CD1c-positive myeloid dendritic cell (primary cell): ENCODE measurements around the gene PRDM10.

Experiments used
- DNase-seq: peaks from one replicate; pipeline ENCODE4 v3.0.0-alpha.2; 2016; ENCODE audit errors: extremely low spot score

The PRDM10 gene

DNA sequence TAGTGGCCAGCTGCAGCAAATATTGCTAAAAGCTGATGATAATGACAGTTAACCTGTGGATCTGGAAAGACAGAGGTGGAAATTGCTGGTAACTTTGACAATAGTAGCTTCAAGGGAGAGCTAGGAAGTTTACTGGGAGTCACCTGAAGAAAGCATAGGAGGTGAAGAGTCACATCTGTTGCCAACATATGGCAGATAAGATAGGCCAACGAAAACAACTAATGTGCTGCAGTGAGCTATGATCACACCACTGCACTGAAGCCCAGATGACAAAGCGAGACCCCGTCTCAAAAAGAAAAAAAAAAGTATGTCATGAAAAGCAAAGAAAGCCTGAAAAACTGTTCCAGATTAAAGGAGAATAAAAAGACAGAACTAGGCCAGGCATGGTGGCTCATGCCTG, 4.3 kb upstream of the PRDM10 start:
- DNase-seq = no peak

DNA sequence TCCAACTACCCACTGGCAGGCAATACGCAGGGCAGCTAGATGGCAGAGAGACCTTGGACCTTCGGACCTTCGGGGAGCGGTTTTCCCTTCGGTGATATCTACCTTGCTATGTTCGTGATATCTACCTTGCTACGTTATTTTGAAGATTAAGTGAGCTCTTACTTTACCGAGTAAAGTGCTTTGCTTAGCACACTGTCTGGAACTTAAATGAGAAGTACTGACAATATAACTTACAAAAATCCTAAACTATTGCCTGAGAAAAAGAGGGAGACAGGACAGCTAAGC, 1.0 kb upstream of the PRDM10 start:
- no peak for DNase-seq

DNA sequence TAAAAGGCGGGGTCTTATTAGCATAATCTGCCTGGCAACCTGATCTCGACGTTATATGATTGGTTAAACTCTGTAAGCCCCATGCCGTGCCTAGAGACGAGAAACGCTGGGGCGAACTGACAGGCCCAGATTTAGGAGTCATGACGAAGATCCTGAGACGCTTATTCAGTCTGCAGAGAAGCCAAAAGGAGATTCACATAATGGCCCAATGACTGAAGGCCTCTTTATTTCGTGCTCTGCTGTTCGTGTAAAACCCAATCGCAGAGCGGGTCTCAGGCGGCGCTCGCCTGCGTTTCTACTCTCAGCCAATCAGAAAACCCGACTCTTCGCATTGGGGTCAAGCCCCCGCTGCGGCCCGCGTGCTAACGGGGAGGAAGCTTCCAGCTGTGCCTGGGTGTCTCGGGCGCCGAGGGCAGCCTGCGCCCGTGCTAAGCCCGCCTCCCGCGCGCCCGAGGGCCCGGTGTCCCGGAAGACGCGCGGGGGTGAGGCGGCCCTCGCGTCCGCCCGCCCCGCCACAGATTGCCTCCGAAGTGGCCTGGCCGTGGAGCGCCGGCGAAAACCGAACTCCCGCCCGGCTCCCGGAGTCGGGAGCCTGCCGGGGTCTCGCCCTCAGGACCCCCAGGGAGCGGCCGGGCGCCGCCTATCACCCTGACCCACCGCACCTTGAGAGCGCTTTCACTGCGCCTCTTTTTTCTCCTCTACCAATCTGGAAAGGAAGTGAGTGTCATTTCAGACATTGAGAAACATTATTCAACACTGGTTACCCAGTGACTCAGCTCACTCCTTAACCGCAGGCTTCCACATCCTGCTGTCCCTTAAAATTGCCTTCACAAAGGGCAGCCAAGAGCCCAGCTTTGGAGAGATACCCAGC, 446 bp upstream of the PRDM10 start:
- peak; percentile 98 for DNase-seq

DNA sequence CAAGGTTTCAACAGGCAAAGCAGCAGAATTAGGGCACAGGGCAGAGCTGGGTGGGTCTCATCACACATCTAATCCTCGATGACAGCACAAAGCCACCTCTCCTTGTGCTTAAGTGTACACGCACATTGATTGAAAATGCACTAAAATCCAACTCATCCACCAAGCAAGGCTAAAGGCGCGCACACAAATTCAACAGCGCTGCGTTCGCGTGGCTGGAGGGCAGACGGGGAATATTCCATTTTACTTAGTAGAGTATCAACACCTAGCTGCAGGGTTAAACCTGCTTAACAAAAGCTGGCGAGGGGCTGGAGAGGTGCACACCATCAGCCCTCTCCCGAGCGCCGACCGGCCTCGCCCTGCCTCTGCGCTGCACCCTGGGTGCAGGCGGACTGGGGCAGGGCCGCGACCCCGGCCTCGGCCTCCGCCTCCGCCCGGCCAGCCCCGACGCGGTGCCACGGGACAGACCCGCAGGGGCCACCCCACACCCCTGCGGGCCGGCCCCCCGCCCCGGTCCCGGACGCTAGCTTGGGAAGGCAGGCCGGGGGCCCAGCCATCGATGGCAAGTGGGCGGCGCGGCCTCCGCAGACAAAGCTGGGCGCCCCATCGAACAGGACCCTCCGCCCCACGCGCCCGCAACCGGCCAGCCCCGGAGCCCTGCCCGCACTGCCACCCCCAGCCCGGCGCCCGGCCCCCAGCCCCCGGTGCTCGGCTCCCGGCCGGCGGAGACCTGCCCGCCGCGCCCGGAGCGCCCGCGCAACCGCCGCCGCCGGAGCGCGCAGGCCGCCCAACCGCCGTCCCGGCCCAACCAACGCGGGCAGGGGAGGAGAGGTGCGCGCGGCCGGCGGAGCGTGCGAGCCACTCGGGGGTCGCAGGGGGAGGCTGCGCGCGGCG, 929 bp downstream of the PRDM10 start:
- DNase-seq = peak; percentile 39

DNA sequence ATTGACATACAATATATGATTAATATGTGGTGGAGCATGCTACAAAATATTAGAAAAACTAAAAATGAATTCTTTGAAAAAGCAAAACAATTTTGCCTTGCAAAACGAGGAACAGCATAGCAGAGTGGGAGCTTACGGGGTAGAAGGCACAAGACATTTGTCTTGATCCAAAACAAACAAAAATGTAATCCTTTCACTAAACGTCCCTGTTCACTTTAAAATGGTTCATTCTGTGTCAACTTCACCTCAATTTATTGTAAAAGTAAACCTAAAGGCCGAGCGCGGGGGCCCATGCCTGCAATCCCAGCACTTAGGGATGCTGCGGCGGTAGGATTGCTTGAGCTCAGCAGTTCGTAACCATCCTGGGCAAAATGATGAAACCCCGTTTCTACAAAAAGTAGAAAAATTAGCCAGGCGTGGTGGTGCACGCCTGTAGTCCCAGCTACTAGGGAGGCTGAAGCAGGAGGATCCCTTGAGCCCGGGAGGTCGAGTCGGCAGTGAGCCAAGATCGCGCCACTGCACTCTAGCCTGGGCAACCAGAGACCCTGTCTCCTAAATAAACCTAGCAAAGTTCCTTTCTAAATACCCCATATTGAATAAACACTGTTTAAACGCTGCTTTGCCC, 2.0 kb downstream of the PRDM10 start:
- DNase-seq = no peak

DNA sequence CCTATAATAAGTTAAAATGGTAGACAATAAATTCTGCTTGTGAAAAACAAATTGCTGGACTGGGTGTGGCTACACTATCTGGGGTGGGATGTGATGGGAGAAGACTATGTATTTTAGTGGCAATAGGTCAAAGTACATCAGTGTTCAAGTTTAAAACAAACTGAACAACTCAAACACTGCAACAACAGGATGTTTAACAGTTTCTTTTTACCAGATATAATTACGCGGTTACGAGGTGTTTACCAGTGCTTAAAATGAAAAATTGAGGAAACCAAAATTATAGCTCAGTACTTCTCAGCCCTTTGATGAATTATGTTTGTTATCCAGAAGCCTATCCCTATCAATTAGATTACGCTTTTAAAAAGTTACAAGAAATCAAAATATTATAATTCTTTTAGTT, 3.2 kb downstream of the PRDM10 start:
- DNase-seq = no peak

DNA sequence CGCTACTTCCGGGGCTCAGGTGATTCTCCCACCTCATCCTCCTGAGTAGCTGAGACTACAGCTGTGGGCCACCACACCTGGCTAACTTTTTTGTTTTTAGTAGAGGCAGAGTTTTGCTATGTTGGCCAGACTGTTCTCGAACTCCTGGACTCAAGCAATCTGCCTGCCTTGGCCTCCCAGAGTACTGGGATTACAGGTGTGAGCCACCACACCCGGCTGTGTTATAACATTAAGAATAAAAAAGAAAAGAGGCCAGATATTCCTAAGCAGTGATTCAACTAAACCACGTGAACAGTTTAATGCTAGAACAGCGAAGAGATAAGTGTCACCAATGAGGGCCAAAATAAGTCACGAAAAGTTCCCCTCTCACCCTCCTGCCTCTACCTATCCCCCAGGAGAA, 3.7 kb downstream of the PRDM10 start:
- no peak for DNase-seq

DNA sequence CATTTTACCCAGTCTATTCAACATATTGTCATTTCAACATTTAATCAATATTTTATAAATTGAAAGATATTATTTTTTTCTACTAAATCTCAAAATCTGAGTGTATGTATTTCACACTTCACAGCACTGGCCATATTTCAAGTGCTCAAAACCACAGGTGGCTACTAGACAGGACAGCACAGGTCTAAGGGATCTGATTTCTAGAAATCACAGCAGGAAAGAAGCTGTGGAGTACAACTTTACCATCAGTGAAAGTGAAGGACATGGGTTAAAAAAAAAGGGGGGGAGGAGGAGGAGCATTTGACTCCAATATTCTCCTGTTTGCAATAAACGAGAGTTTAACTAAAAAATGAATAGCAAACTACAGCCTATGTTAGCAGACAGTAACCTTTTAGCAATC, 4.5 kb downstream of the PRDM10 start:
- DNase-seq = no peak

DNA sequence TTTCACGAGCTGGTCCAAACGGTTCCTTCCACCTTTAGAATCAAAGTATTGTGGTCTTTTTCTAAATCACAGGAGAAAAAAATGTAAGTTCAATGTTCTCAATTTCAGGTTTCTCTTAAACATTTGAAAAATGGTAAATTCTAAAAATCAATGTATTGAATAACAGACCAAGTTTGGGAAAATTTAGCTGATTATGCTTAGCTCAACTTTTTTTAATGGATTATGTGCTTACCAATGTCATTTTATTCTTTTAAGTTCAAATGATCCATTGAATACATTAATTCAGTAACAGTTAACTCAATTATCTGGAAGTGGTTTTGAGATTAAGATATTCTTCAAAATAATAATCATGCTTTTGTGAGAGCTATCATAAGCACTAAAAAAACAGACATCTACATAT, 5.1 kb downstream of the PRDM10 start:
- no peak for DNase-seq

DNA sequence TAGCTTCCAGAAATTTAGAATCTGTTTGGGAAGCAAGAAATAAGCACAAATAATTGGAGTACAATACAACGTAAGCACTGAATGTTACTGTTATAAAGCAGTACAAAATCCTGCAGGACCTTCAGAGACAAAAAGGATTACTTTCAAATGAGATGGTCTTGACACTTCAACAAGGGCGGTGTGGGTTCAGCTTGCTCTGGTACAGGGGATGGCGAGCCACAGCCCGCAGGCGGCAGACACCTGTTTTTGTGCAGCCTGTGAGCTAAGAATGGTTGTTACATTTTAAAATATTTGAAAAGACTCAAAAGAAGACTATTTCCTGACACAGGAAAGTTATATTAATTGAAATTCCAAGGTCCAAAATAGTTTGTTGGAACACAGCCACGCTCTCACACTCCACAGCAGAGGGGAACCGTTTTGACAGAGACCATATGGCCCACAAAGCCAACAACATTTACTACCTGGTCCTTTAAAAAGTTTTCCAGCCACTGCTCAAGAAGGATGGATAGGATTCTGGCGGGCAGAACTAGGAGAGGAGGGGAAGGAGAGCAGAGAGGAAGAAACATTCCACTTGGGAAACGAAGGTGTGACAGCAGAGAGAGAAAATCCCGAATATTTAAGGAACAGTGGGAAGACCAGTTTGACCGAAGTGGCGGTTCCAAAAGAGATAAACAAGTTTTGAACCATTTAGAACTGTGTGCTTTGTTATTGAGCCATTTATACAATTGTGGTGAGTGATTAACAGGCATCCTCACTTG, 6.3 kb downstream of the PRDM10 start:
- no peak for DNase-seq

DNA sequence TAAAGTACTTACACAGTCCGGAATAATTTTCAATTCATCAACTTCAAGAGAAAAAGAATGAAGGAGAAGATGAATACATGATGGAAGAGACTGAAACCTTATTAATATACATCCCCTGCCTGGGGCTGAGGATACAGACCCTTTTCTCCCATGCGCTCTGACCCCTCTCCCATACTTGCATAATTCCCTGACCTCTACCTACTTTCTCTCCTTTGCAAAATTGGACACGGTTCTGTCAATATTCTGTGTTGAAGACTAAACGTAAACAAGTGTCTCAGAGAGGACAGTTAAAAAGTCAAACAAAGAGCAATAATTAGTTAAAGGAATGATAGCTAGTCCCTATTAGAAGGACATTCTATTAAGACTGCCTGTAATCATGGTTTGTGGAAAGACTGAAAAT, 7.5 kb downstream of the PRDM10 start:
- no peak for DNase-seq

DNA sequence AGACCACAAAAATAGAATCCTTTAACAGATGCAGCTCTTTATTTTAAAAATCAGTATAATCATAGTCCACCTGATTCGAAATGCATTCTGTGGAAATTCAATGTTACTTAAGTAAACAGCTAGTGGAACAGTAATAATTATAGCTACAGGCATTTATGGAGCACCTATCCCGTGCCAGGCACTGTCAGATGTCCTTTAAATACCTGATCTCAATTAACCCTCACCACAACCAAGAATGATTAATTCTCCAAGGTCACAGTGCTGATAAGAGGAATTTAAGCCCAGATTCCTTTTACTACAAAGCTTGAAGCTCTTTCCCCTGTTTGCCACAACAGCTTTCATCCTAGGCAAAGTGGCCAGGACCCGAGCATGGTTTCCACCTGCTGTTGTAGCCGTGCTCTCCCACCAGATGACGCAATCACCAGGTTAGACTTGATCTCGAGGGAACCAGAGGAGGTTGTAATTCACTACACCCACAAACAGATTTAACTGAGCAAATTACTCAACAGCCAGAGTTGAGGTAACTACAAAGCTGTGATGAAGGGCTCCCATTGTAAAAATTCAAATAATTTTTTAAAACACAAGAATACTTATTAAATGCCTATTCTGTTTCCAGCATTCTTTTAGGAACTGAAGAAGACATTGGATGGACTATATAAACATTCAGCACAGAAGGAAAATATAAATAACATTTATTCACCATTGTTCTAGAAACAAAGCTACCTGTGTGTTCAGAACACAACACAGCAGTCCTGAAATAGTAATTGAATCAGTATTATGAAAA, 10.3 kb downstream of the PRDM10 start:
- DNase-seq = peak; percentile 19

DNA sequence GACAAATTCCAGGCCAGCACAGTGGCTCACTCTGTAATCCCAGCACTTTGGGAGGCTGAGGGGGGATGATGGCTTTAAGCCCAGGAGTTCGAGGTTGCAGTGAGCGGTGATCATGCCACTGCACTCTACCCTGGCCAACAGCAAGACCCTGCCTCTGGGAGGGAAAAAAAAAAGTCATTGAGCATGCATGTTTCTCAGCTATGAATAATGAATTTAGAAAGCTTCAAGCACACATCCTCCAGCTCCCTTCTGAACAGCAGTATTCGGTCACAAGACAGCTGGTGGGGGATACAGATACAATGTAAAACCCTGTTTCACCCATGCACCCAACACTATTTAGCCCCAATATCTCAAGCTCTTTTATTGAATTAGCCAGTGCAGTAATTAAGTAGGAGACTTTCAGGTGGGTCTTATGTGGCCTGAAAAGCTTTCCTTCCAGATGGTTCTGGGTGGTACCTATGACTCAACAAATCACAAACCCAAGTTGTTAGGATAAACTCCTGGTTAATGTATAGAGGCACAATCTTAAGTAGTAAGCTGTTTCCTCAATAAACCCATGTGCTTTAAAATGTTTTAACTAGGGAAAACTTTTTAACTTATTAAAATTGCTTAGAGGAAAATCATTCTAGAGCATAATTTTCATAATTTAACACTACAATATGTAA, 13.4 kb downstream of the PRDM10 start:
- no peak for DNase-seq

DNA sequence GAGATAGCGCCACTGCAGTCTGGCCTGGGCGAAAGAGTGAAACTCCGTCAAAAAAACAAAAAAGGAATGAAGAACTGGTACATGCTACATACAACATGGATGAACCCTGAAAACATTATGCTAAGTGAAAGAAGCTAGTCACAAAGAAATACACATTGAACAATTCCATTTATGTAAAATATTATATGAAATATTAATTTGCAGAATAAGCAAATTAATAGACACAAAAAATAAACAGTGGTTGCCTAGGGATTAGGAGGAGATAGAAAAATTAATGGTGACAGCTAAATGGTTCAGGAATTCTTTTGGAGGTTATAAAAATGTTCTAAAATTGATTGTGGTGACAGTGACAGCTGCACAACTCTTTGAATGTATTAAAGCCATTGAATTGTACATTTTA, 14.7 kb downstream of the PRDM10 start:
- no peak for DNase-seq

DNA sequence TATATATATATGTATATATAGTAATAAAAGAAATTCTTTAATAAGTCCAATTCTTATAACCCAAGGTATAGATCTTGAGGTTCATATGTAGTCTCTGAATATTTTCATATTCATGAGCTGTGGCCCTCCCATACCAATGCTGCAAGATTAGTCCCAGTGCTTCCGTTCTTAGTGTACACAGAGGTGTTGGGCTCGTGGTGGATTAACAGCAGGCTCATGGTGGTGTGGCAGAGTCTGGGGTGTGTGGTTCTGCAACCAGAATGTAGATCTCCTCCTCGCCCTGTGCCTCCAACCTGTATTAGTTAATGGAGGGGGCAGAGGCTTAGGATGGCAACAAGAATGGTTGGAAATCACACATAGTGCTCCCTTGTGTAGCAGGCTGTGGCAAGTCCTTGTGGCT, 16.8 kb downstream of the PRDM10 start:
- no peak for DNase-seq

DNA sequence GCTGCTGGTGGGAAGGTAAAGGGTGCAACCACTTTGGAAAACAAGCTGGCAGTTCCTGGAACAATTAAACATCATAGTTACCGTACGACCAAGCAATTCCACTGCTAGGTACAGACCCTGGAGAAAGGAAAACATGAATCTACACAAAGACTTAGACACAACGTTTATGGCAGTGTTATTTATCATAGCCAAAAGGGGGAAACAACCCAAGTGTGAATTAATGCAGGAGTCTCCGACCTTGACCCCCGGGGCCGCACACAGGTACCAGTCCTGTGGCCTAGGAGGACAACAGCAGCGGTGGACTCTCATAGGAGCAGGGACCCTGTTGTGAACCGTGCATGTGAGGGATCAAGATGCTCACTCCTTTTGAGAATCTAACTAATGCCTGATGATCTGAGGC, 22.5 kb downstream of the PRDM10 start:
- no peak for DNase-seq

DNA sequence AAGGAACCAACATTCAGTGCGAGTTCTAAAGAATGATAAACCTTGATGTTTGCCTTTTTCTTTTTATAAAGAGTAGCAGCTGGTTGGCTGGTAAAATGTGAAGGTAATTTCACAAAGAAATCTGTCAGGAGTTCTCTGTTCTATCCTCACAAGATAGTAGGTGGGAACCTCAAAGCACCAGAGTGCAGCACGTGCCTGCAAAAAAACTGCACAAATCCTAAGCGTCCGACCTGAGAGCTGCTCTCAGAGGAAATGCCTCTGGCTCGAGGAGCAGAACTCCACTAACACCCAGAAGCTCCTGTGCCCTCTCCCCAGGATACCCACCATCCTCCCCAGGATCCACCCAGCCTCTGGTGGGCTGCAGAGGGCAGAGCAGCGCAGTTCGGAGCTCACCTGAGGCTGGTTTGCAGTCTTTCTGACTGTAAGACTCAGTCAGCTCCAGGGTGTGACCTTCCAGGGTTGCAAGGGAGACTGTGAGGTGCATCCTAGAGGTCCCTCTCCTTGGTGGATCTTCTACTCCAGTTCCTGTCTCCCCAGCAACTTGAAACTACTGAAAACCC, 23.5 kb downstream of the PRDM10 start:
- DNase-seq = no peak

DNA sequence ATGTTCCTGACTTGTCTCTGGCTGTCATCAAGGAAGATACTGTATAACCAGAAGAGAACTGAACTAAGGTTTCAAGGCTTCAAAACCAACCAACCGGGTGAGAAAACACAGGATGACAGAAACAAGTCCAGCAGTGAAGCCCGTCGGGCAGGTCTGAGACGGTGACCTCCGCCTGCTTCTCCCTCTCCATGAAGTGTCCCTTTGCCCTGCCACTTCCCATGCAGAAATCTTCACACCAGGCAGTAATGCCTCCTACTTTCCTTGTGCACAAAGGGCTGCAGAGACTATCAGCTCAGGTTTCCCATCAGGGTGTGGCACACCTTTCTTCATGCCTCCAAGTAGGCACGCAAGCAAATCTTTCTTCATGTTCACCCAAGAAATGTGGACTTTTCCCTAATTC, 24.2 kb downstream of the PRDM10 start:
- DNase-seq = no peak

DNA sequence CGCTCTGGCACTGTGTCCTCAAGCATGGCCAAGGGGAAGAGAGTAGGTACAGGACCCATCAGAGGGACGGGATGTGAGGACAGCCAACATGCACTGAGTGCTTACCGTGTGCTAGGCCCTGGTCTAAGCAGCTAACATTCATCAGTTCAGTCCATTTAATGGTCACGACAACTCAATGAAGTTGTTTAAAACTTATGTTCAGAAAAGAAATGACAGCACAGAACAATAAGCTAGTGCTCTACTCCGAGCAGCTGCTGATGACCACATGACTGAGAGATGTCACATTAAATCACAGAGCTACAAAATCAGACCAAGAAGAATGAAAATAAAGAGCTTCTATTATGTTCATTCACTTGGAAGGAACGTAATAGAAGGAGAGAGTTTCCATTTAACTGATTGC, 26.3 kb downstream of the PRDM10 start:
- DNase-seq = no peak

DNA sequence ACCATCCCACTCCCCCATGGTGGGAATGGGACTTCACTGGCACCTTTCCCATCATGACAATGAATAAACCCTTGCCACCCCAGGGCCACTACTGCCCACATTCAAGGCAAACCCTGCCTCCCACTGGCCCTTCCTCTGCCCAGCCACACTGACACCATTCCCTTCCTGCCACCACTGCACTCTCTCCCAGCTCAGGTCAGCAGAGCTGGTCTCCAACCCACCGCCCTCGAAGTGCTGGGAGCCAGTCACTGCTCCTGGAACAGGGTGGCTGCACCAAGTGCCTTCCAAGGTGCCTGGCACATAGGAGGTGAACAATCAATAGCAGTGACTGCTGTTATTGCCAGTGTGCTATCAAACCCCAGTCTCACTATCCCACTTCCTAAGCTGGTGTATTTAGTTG, 27.1 kb downstream of the PRDM10 start:
- DNase-seq = no peak
